ENCODE results near the gene DRG1.
"Not testable (repeated sequence)": the region's sequence is repeated elsewhere in the genome, so short reads cannot be mapped to it uniquely, and the experiment has no call there.

Gene DRG1

GRCh38 chr22:31363885-31364465 lies 35.4 kb upstream of the DRG1 start:
- H3K4me3 ChIP-seq (ENCODE audit: low read depth, low read length) = no peak overlapping the region
- TF ChIP-seq, protein P1, sequence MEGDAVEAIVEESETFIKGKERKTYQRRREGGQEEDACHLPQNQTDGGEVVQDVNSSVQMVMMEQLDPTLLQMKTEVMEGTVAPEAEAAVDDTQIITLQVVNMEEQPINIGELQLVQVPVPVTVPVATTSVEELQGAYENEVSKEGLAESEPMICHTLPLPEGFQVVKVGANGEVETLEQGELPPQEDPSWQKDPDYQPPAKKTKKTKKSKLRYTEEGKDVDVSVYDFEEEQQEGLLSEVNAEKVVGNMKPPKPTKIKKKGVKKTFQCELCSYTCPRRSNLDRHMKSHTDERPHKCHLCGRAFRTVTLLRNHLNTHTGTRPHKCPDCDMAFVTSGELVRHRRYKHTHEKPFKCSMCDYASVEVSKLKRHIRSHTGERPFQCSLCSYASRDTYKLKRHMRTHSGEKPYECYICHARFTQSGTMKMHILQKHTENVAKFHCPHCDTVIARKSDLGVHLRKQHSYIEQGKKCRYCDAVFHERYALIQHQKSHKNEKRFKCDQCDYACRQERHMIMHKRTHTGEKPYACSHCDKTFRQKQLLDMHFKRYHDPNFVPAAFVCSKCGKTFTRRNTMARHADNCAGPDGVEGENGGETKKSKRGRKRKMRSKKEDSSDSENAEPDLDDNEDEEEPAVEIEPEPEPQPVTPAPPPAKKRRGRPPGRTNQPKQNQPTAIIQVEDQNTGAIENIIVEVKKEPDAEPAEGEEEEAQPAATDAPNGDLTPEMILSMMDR (IDR thresholded peaks at IDR 0.05; ENCODE audit: low read depth, low read length, missing control alignments) = no peak
- DNase-seq (ENCODE audit: low read depth) = no peak

GRCh38 chr22:31367426-31367825 lies 32.0 kb upstream of the DRG1 start:
- H3K4me3 ChIP-seq (ENCODE audit: low read depth, low read length) = no peak overlapping the region
- no peak for DNase-seq (ENCODE audit: low read depth)
- TF ChIP-seq, protein P1 (IDR thresholded peaks at IDR 0.05; ENCODE audit: low read depth, low read length, missing control alignments) = no peak

DNA sequence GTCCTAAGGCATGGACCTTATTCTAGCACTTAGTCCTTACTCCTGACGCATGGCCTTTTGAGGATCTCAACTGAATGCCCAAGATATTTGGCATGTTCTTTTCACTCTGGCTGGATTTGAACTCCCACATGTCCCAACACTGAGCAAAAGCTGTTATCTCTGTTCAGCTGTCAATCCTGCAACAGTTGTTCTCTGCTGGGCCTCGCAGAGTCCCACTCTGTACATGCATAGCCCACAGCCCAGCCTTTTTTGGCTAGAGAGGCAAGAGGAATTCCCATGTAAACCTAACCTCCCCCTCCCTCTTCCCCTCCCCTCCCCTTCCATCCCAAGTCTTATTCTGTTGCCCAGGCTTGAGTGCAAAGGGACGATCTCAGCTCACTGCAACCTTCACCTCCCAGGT lies 21.8 kb upstream of the DRG1 start:
- TF ChIP-seq, protein P1 (IDR thresholded peaks at IDR 0.05; ENCODE audit: low read depth, low read length, missing control alignments) = no peak

DNA sequence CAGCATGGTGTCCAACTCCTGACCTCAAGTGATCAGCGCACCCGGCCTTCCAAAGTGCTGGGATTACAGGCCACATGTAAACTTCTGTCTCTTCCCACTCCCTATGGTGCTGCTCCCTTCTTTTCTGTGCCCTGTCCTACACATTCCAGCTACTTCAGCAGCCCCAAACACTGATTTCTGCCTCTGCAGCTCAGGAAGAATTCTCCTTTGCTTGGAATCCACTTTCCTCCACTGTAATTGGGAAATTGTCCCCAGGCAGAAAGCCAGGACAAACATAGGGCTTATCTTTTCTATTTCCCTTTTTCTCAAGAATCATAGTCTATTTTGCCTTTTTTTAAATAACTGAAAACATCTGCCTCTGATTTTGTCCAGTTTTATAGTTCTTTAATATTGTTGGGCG lies 21.3 kb upstream of the DRG1 start:
- no peak for DNase-seq (ENCODE audit: low read depth)
- H3K4me3 ChIP-seq (ENCODE audit: low read depth, low read length) = no peak overlapping the region
- TF ChIP-seq, protein P1 (IDR thresholded peaks at IDR 0.05; ENCODE audit: low read depth, low read length, missing control alignments) = no peak

More for the DNA sequence above, 21.8 kb upstream of the DRG1 start:
- no peak overlapping the region for H3K4me3 ChIP-seq (ENCODE audit: low read depth, low read length)
- no peak for DNase-seq (ENCODE audit: low read depth)

DNA sequence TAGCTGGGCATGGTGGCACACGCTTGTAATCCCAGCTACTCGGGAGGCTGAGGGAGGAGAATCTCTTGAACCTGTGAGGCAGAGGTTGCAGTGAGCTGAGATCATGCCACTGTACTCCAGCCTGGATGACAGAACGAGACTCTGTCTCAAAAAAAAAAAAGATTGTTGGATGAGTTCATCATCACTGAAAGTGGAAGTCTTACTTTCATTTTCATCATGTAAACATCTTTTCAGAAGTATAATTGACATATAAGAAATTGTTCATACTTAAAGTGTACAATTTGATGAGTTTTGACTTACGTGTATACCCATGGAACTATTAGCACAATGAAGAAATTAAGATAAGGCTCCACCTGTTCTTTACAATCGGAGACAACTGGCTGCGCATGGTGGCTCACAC lies 20.8 kb upstream of the DRG1 start:
- H3K4me3 ChIP-seq (ENCODE audit: low read depth, low read length); DNase-seq (ENCODE audit: low read depth): not testable (repeated sequence)

DNA sequence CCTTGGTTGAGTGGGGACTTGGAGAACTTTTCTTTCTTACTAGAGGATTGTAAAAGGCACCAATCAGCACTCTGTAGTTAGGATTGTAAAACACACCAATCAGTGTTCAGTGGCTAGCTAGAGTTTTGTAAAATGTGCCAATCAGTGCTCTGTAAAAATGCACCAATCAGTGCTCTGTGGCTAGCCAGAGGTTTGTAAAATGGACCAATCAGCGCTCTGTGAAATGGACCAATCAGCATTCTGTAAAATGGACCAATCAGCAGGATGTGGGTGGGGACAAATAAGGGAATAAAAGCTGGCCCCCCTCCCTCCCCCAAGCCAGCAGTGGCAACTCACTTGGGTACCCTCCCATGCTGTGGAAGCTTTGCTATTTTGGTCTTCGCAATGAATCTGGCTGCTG lies 5.5 kb upstream of the DRG1 start:
- TF ChIP-seq, protein P1 (IDR thresholded peaks at IDR 0.05; ENCODE audit: low read depth, low read length, missing control alignments) = no peak
- DNase-seq (ENCODE audit: low read depth) = no peak

DNA sequence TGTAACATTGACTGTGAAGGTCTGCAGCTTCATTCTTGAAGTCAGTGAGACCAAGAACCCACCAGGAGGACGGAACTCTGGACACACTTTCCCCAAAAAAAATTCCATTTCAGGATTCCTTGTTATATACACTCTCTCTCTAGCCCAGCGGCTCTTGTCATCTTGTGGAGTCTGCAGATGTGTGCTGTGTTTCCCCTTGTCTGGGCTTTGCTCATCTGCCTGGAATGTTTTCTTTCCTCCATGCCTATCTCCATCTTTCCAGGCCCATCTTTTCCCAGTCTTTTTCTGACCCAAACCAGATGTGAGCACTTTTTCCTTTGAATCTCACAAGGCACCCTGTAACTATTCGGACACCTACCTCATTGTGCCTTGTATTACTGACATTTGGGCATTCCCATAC lies 5.1 kb upstream of the DRG1 start:
- TF ChIP-seq, protein P1 (IDR thresholded peaks at IDR 0.05; ENCODE audit: low read depth, low read length, missing control alignments) = no peak

More for the DNA sequence above, 5.5 kb upstream of the DRG1 start:
- H3K4me3 ChIP-seq (ENCODE audit: low read depth, low read length) = no peak overlapping the region

More for the DNA sequence above, 5.1 kb upstream of the DRG1 start:
- no peak overlapping the region for H3K4me3 ChIP-seq (ENCODE audit: low read depth, low read length)
- no peak for DNase-seq (ENCODE audit: low read depth)
